Activated T-helper 1 cell treated with anti-CD3 and anti-CD28 coated beads, Interleukin-12 subunit alpha, Interleukin-12 subunit beta, Interleukin-2, Interleukin-4 antibody, amounts not matched to agents 30 ng/mL and 10 ng/mL and 1 ng/mL, durations not matched to agents 14 hours and 24 hours and 36 hours (primary cell): Measurements from ENCODE around the gene CHST14. TPM values are rescaled to one million over a fixed set of nuclear protein-coding genes. Genes with fewer than 3 reads are reported as not detected.
A peak's percentile ranks its signal among the peaks of the same experiment; 100 is the strongest.

Source experiments
- DNase-seq: peaks from one replicate; pipeline ENCODE4 v3.0.0; 2021; ENCODE audit warnings: low spot score
- H3K27ac Mint-ChIP-seq: one replicate; pipeline ENCODE4 v1.8.0; 2021; ENCODE audit warnings: mild to moderate bottlenecking, mixed read lengths
- H3K27me3 Mint-ChIP-seq: one replicate; pipeline ENCODE4 v1.8.0; 2022; ENCODE audit warnings: mild to moderate bottlenecking, moderate library complexity, mixed read lengths; ENCODE audit not compliant: insufficient read depth
- H3K36me3 Mint-ChIP-seq: one replicate; pipeline ENCODE4 v1.8.0; 2021; ENCODE audit warnings: low read depth, mixed read lengths
- H3K4me1 Mint-ChIP-seq: one replicate; pipeline ENCODE4 v1.8.0; 2021; ENCODE audit warnings: low read depth, mixed read lengths
- H3K4me3 Mint-ChIP-seq: one replicate; pipeline ENCODE4 v1.8.0; 2021; ENCODE audit warnings: mild to moderate bottlenecking, moderate library complexity, mixed read lengths
- H3K9me3 Mint-ChIP-seq: one replicate; pipeline ENCODE4 v1.8.0; 2021; ENCODE audit warnings: mixed read lengths
- intact Hi-C: fragments of 100-400 bp; cut with micrococcal nuclease; formaldehyde crosslinking; loops from one replicate; pipeline ENCODE4 v1.15.1; 2024
- total RNA-seq: library from RNA; stranded (reverse); gene quantifications from 2 replicates; pipeline ENCODE4 v1.2.3, GENCODE V29; 2022

Gene CHST14
- total RNA-seq, 1 donor from 2014 or later: 9.7 TPM

GRCh38 chr15:40459391-40460015, 11.3 kb upstream of the CHST14 start:
- Mint-ChIP-seq H3K27me3 (no peaks in the 10 kb centered on the region), H3K4me1 (peaks cover 26% of the 10 kb centered on the region), H3K36me3 (peaks cover 3% of the 10 kb centered on the region), H3K27ac (no peak overlapping the region), H3K4me3 (no peak overlapping the region), H3K9me3 (no peaks in the 10 kb centered on the region)
- intact Hi-C loops: no loop called here
- no peak for DNase-seq

- Mint-ChIP-seq H3K9me3 (no peaks in the 10 kb centered on the region), H3K27ac (peak overlapping the region; percentile 23), H3K4me1 (peaks cover 19% of the 10 kb centered on the region), H3K27me3 (no peaks in the 10 kb centered on the region), H3K36me3 (peaks cover 6% of the 10 kb centered on the region), H3K4me3 (no peak overlapping the region)
- DNase-seq: no peak
- intact Hi-C loops: no loop called here
Observed at GRCh38 chr15:40460404-40460803, 10.4 kb upstream of the CHST14 start.

DNA sequence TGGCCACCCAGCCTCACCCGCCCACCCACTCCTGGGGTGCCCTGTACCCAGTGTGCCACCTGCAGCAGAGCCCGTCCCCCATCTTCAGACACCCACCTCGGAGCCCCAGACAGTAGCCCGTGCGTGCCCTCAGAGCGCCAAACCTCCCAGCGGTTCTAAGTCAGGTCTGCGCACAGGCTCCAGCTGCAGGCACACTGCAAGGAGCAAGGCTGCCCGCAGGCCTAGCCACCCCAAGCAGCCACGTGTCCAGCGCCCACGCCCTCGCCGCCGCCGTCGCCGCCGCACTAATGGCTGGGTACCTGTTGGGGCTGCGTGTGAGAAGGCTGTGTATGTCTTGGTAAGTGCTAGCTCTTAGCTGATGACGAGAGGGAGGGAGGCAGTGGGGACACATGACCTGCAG, 8.8 kb upstream of the CHST14 start:
- H3K4me1 Mint-ChIP-seq: peaks cover 16% of the 10 kb centered on the region
- no peak overlapping the region for H3K27ac Mint-ChIP-seq
- no peaks in the 10 kb centered on the region for H3K9me3 Mint-ChIP-seq
- peaks cover 12% of the 10 kb centered on the region for H3K36me3 Mint-ChIP-seq
- no peak overlapping the region for H3K4me3 Mint-ChIP-seq
- no peaks in the 10 kb centered on the region for H3K27me3 Mint-ChIP-seq
- DNase-seq: no peak
- intact Hi-C loops: no loop called here

- Mint-ChIP-seq H3K4me3 (no peak overlapping the region), H3K9me3 (no peaks in the 10 kb centered on the region), H3K27me3 (no peaks in the 10 kb centered on the region), H3K27ac (no peak overlapping the region), H3K36me3 (peaks cover 12% of the 10 kb centered on the region), H3K4me1 (peaks cover 12% of the 10 kb centered on the region)
- intact Hi-C loops: no loop called here
- no peak for DNase-seq
Observed at GRCh38 chr15:40463279-40463678, 7.5 kb upstream of the CHST14 start.

DNA sequence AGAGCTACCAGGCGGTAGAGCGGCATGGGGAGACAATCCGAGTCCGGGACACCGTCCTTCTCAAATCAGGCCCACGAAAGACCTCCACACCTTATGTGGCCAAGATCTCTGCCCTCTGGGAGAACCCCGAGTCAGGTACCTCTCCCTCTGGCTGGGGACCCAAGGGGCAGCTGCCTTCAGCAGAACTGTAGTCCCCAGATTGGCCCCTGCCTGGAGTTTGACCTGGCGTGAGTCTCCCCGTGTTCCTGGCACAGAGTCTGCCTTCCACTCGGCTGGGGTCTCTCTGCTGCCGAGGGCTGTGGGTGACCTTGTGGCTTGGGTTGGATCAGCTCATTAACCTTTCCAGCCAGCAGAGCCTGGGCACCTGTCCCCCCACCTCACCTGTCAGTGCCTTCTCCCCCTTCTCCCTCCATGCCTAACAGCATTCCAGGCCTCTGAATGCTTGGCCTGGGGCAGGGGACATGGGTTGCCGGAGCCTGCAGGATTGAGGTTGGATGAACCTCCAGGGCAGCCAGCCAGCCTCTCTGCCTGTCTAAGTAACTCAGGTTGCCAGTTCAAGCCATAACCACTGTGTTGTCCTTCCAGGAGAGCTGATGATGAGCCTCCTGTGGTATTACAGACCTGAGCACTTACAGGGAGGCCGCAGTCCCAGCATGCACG, 6.8 kb upstream of the CHST14 start:
- intact Hi-C loops: no loop called here
- no peaks in the 10 kb centered on the region for H3K27me3 Mint-ChIP-seq
- H3K4me1 Mint-ChIP-seq: peaks cover 12% of the 10 kb centered on the region
- peaks cover 12% of the 10 kb centered on the region for H3K36me3 Mint-ChIP-seq
- no peak overlapping the region for H3K27ac Mint-ChIP-seq
- no peak for DNase-seq
- no peaks in the 10 kb centered on the region for H3K9me3 Mint-ChIP-seq
- H3K4me3 Mint-ChIP-seq: no peak overlapping the region

- Mint-ChIP-seq H3K27me3 (no peaks in the 10 kb centered on the region), H3K36me3 (peaks cover 12% of the 10 kb centered on the region), H3K4me3 (no peak overlapping the region), H3K9me3 (no peaks in the 10 kb centered on the region), H3K27ac (no peak overlapping the region), H3K4me1 (peaks cover 16% of the 10 kb centered on the region)
- no peak for DNase-seq
- intact Hi-C loops: no loop called here
Observed at GRCh38 chr15:40464595-40465185, 6.1 kb upstream of the CHST14 start.

GRCh38 chr15:40465939-40466338, 4.8 kb upstream of the CHST14 start:
- peaks cover 22% of the 10 kb centered on the region for H3K4me1 Mint-ChIP-seq
- H3K27me3 Mint-ChIP-seq: no peaks in the 10 kb centered on the region
- peaks cover 14% of the 10 kb centered on the region for H3K36me3 Mint-ChIP-seq
- no peak overlapping the region for H3K27ac Mint-ChIP-seq
- no peaks in the 10 kb centered on the region for H3K9me3 Mint-ChIP-seq
- no peak overlapping the region for H3K4me3 Mint-ChIP-seq
- intact Hi-C loops: no loop called here
- DNase-seq: no peak

GRCh38 chr15:40466426-40467260, 4.1 kb upstream of the CHST14 start:
- Mint-ChIP-seq H3K4me1 (peaks cover 24% of the 10 kb centered on the region), H3K9me3 (no peaks in the 10 kb centered on the region), H3K27me3 (no peaks in the 10 kb centered on the region), H3K27ac (peak overlapping the region; percentile 53), H3K36me3 (peaks cover 14% of the 10 kb centered on the region), H3K4me3 (no peak overlapping the region)
- no peak for DNase-seq
- intact Hi-C loops: no loop called here

DNA sequence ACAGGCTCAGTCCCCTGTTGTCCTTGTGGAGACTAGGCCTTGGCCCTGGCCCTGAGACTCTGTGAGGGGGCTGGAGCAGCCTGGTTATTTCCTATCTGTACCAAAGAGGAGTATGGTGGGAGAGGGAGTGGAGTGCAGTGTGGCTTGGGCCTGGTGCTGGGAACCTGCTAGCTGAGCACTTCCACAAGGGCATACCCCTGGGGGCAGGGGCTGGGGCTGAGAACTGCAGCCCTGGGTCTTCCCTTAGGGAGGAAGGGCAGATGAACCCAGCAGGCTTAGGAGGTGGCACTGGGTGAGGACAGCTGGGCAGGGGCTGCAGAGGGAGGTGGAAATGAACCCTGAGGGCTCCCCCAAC, 3.5 kb upstream of the CHST14 start:
- Mint-ChIP-seq H3K4me1 (peaks cover 28% of the 10 kb centered on the region), H3K9me3 (no peaks in the 10 kb centered on the region), H3K27ac (no peak overlapping the region), H3K36me3 (peaks cover 14% of the 10 kb centered on the region), H3K4me3 (no peak overlapping the region), H3K27me3 (no peaks in the 10 kb centered on the region)
- intact Hi-C loops: no loop called here
- DNase-seq: no peak

GRCh38 chr15:40468898-40469331, 1.9 kb upstream of the CHST14 start:
- no peaks in the 10 kb centered on the region for H3K27me3 Mint-ChIP-seq
- H3K27ac Mint-ChIP-seq: no peak overlapping the region
- no peaks in the 10 kb centered on the region for H3K9me3 Mint-ChIP-seq
- intact Hi-C loops: no loop called here
- H3K4me3 Mint-ChIP-seq: no peak overlapping the region
- H3K36me3 Mint-ChIP-seq: peaks cover 12% of the 10 kb centered on the region
- H3K4me1 Mint-ChIP-seq: peaks cover 28% of the 10 kb centered on the region
- DNase-seq: no peak

GRCh38 chr15:40469776-40470390, 901 bp upstream of the CHST14 start:
- Mint-ChIP-seq H3K36me3 (peaks cover 12% of the 10 kb centered on the region), H3K4me3 (peak overlapping the region; percentile 69), H3K27ac (peak overlapping the region; percentile 77), H3K4me1 (peaks cover 28% of the 10 kb centered on the region), H3K9me3 (no peaks in the 10 kb centered on the region), H3K27me3 (peaks cover 2% of the 10 kb centered on the region)
- intact Hi-C loops: loop anchor here (1.0 kb wide), 1 partner anchor 28 kb away; no protein-coding TSS in a partner anchor
- DNase-seq: no peak

DNA sequence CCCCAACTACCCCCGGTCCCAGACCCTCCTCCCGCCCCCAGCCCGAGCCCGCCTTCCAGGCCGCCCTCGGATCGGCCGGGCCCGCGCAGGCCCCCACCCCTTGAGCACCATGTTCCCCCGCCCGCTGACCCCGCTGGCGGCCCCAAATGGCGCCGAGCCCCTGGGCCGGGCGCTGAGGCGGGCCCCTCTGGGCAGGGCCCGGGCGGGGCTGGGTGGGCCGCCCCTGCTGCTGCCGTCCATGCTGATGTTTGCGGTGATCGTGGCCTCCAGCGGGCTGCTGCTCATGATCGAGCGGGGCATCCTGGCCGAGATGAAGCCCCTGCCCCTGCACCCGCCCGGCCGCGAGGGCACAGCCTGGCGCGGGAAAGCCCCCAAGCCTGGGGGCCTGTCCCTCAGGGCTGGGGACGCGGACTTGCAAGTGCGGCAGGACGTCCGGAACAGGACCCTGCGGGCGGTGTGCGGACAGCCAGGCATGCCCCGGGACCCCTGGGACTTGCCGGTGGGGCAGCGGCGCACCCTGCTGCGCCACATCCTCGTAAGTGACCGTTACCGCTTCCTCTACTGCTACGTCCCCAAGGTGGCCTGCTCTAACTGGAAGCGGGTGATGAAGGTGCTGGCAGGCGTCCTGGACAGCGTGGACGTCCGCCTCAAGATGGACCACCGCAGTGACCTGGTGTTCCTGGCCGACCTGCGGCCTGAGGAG, 472 bp downstream of the CHST14 start:
- intact Hi-C loops: loop anchor here (1.0 kb wide), 1 partner anchor 36 kb away; no protein-coding TSS in a partner anchor
- H3K9me3 Mint-ChIP-seq: no peaks in the 10 kb centered on the region
- H3K36me3 Mint-ChIP-seq: peaks cover 7% of the 10 kb centered on the region
- peak overlapping the region; percentile 79 for H3K27ac Mint-ChIP-seq
- peaks cover 8% of the 10 kb centered on the region for H3K27me3 Mint-ChIP-seq
- peaks cover 23% of the 10 kb centered on the region for H3K4me1 Mint-ChIP-seq
- H3K4me3 Mint-ChIP-seq: peak overlapping the region; percentile 89
- DNase-seq: no peak
